Fibroblast of the aortic adventitia (primary cell): ENCODE results near the gene ZMIZ2. TPM values are rescaled to one million over a fixed set of nuclear protein-coding genes. Genes with fewer than 3 reads are reported as not detected.
A peak's percentile ranks its signal among the peaks of the same experiment; 100 is the strongest.

ENCODE experiments used
- DNase-seq: peaks from one replicate; pipeline ENCODE4 v3.0.0-alpha.2; 2010; ENCODE audit warnings: low read depth
- H3K4me3 ChIP-seq: 2 replicates; pipeline ENCODE4 v1.5.1; 2011; ENCODE audit warnings: low read depth, mild to moderate bottlenecking, control low read depth, low read length, moderate library complexity
- total RNA-seq: library from RNA; depleted of rRNA; stranded (reverse); fragments of >200 nt; gene quantifications from 2 replicates; pipeline ENCODE4 v1.2.3, GENCODE V29; 2012; ENCODE audit warnings: low replicate concordance
- TF ChIP-seq, protein P1 (sequence below): IDR thresholded peaks from 2 replicates; pipeline ENCODE4 v1.5.1; 2011; ENCODE audit warnings: mild to moderate bottlenecking, low read length, control low read depth, inconsistent platforms; ENCODE audit not compliant: insufficient read depth

ZMIZ2 gene
- total RNA-seq, 1 donor = 18.3 TPM

DNA sequence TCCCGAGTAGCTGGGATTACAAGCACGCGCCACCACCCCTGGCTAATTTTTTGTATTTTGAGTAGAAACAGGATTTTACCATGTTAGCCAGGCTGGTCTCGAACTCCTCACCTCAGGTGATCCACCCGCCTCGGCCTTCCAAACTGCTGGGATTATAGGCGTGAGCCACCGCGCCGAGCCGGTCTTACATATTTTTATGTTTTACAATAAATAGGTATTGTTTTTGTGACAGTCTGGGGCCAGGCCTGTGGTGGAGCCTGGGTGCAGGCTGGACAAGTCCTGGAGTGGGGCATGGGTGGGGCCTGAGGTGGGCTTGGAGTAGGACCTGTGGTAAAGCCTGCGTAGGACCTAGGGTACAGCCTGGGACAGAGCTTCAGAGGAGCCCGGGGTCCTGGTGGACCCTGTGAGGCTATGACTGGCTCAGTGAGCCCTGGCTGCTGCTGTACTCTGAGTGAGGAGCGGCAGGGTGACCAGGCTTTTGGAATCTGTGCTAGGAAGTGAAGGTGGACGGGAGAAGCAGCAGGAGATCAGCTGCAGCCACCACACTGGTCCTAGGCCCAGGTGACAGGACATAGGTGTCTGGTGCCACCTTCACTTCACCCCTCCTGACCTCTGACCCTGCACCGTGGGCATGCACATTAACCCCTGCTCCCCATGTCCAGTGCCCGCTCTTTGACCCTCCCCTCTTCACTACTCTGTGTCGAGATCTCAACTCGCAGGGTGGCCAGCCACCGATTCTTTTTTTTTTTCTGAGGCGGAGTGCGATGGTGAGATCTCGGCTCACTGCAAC lies 9.6 kb upstream of the ZMIZ2 start:
- TF ChIP-seq, protein P1, sequence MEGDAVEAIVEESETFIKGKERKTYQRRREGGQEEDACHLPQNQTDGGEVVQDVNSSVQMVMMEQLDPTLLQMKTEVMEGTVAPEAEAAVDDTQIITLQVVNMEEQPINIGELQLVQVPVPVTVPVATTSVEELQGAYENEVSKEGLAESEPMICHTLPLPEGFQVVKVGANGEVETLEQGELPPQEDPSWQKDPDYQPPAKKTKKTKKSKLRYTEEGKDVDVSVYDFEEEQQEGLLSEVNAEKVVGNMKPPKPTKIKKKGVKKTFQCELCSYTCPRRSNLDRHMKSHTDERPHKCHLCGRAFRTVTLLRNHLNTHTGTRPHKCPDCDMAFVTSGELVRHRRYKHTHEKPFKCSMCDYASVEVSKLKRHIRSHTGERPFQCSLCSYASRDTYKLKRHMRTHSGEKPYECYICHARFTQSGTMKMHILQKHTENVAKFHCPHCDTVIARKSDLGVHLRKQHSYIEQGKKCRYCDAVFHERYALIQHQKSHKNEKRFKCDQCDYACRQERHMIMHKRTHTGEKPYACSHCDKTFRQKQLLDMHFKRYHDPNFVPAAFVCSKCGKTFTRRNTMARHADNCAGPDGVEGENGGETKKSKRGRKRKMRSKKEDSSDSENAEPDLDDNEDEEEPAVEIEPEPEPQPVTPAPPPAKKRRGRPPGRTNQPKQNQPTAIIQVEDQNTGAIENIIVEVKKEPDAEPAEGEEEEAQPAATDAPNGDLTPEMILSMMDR = no peak
- no peak for DNase-seq
- no peak overlapping the region for H3K4me3 ChIP-seq

DNA sequence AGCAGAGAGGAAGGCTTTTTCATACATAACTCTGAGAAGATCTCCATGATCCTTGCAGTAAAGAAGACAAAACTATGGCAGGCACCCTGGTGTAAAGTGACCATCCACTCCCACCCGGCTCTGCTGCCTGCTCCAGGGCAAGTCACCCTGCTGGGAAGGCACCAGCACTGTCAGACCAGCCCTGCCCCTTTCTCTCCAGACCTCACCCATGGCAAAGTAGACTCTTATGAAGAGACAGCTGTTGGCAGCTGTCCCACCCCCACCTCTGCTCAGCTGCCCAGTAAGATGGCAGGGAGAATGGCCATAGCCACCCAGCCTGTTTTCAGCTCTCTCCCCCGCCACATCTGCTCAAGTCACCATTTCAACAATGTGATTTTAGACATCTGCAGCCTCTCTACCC lies 8.6 kb upstream of the ZMIZ2 start:
- TF ChIP-seq, protein P1 = no peak
- H3K4me3 ChIP-seq = no peak overlapping the region
- no peak for DNase-seq

DNA sequence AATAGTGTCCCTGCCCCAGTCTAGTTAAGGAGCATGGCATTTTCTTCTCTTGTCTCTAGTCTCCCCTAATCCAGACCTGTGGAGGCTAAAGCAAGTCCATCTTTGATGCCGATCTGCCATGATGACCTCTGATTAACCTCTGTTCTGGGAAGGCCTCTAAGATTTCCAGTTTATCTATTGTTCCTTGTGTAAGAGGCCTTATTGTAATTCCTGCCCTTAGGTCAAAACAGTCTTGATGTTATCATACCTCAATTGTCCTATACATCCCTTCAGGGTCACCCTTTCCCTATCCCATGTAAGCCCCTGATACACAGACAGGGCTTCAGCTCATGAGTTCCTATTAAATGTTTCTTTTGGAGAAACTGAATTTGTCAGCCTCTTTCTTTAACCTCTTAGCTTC lies 4.9 kb upstream of the ZMIZ2 start:
- TF ChIP-seq, protein P1 = no peak
- no peak overlapping the region for H3K4me3 ChIP-seq
- DNase-seq = no peak

DNA sequence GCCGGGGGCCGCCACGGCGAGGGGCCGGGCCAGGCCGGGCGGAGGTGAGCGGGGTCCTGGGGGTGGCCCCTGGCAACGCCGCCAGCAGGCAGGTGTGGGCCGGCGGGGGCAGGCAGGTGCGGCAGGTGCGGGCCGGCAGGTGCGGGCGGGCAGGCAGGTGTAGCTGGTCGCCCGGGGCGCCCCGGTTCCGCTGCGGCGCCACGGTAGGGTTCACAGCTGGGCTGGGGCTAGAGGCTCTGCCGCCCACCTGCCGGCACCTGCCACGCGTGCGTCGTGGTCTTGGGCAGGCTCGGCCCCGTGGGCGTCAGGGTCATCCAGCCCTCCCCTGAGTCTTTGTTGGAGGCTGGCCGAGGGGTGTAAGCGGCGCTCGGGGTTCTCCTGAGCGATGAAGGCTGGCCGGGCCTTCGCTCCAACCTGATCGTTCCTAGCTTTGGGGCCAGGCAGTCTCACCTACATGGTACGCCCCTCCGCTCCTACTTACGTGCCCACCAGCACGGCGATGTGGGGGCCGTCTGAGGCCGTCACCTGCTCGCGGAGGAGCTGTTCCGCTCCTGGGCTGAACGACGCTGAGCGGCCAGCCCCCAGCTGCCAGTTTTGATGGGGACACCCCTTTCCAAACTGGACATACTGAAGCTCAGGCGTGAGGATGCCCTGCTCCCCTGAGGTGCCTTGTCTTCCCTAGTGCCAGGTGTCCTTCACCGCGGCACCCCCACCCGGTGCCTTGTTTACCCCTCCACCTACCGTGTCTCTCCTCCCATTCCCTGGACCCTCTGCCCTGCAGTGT lies 493 bp downstream of the ZMIZ2 start:
- TF ChIP-seq, protein P1 = no peak
- no peak for DNase-seq
- peak overlapping the region; percentile 86 for H3K4me3 ChIP-seq

DNA sequence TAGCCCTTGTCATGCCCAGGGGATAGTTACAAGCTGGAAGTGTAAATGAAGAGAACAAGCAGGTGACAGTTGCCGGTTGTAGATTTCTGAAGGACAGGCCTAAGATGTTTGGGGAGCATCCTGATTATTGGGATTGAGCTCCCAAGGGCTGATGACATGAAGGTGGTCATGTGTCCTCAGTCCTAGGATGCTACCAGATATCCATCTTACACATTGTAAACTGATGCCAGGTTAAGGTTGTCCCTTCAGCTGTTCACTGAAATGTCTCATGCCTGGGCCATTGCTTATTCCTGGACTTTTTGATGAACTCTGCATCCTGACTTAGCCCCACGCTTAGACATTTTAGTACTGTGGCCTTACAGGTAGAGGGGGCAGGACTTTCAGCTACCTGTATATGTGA lies 1.3 kb downstream of the ZMIZ2 start:
- TF ChIP-seq, protein P1 = no peak
- H3K4me3 ChIP-seq = peak overlapping the region; percentile 86
- DNase-seq = no peak

DNA sequence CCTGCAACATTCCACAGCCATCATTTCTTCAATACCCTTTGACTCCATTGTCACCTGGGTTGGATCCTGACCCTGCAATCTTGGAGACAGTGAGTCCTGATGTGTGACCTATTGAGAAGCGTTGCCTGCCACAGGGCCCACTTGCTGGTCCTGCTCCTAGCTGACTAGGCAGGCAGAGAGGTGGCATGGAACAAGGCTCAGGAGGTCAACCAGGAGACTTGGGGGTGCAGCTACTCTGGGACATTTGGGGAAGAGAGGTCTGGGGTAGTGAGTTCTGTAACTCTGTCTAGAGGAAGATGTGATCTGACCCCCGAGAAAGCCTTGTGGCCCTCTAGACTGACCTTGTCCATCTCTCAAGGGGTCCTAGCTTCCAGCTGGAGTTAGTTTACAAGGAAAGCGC lies 1.8 kb downstream of the ZMIZ2 start:
- H3K4me3 ChIP-seq = peak overlapping the region; percentile 86
- DNase-seq = no peak
- TF ChIP-seq, protein P1 = no peak
